Smooth muscle cell (in vitro differentiated cells): ENCODE measurements around the gene MMP11. TPM values are rescaled to one million over a fixed set of nuclear protein-coding genes. Genes with fewer than 3 reads are reported as not detected.

ENCODE experiments used
- DNase-seq: peaks from one replicate; lab custom pipeline; 2025; ENCODE audit not compliant: unreplicated experiment; lab: John Stamatoyannopoulos, UW
- H2AFZ ChIP-seq: fragments of 200-600 bp; sonication (generic); 2 replicates; pipeline ENCODE4 v1.6.0; 2016; ENCODE audit warnings: antibody characterized with exemption, low read depth, mild to moderate bottlenecking
- H3F3A ChIP-seq: fragments of 200-600 bp; sonication (generic); 2 replicates; pipeline ENCODE4 v1.6.0; 2017; ENCODE audit warnings: antibody characterized with exemption, low read depth
- H3K27ac ChIP-seq: fragments of 200-600 bp; sonication (generic); 2 replicates; pipeline ENCODE4 v1.5.1; 2016; ENCODE audit warnings: low read depth, mild to moderate bottlenecking
- H3K27me3 ChIP-seq: fragments of 200-600 bp; sonication (generic); 2 replicates; pipeline ENCODE4 v1.6.1; 2016; ENCODE audit warnings: low read depth, mild to moderate bottlenecking
- H3K36me3 ChIP-seq: fragments of 200-600 bp; sonication (generic); 2 replicates; pipeline ENCODE4 v1.5.1; 2016; ENCODE audit warnings: low read depth
- H3K4me1 ChIP-seq: fragments of 200-600 bp; sonication (generic); 2 replicates; pipeline ENCODE4 v1.5.1; 2016; ENCODE audit warnings: low read depth
- H3K4me2 ChIP-seq: fragments of 200-600 bp; sonication (generic); 2 replicates; pipeline ENCODE4 v1.6.0; 2016; ENCODE audit warnings: mild to moderate bottlenecking
- H3K4me3 ChIP-seq: fragments of 200-600 bp; sonication (generic); 2 replicates; pipeline ENCODE4 v1.5.1; 2016; ENCODE audit warnings: mild to moderate bottlenecking
- H3K79me2 ChIP-seq: fragments of 200-600 bp; sonication (generic); 2 replicates; pipeline ENCODE4 v1.6.0; 2016; ENCODE audit warnings: low read depth, mild to moderate bottlenecking
- H3K9ac ChIP-seq: fragments of 200-600 bp; sonication (generic); 2 replicates; pipeline ENCODE4 v1.6.0; 2016; ENCODE audit warnings: low read depth
- H3K9me3 ChIP-seq: fragments of 200-600 bp; sonication (generic); replicated peaks from 2 replicates; pipeline ENCODE4 v1.5.1; 2016; ENCODE audit warnings: low read depth
- H4K20me1 ChIP-seq: fragments of 200-600 bp; sonication (generic); 2 replicates; pipeline ENCODE4 v1.6.0; 2016; ENCODE audit warnings: low read depth
- CTCF ChIP-seq: fragments of 200-600 bp; sonication (generic); IDR thresholded peaks from 2 replicates; pipeline ENCODE4 v1.5.1; 2017; ENCODE audit warnings: borderline replicate concordance, mild to moderate bottlenecking, antibody characterized with exemption; ENCODE audit not compliant: insufficient read depth, poor library complexity, severe bottlenecking
- WGBS: methylation state at CpG from one replicate; pipeline ENCODE4 v1.1.7; 2016; ENCODE audit warnings: low lambda C conversion rate; 5-methylcytosine and 5-hydroxymethylcytosine counted together
- polyA plus RNA-seq: library from polyadenylated mRNA; unstranded; fragments of >200 nt; fragmentation: Nextera tagmentation; extraction: Ambion mirVana; gene quantifications from 2 replicates; pipeline ENCODE4 v1.2.1, GENCODE V29; 2016
- total RNA-seq: library from RNA; depleted of rRNA; stranded (reverse); fragments of >200 nt; gene quantifications from 2 replicates; pipeline ENCODE4 v1.2.3, GENCODE V29; 2014

MMP11 gene
- total and polyA plus RNA-seq, 2 experiments from 2014 or later, result 10.9 to 30.6 TPM

- Histone ChIP-seq H3F3A (peaks cover 18% of the 10 kb centered on the region), H3K27me3 (no peaks in the 10 kb centered on the region), H3K36me3 (no peaks in the 10 kb centered on the region), H3K4me3 (no peak overlapping the region), H3K79me2 (peaks cover 12% of the 10 kb centered on the region), H3K4me2 (peak overlapping the region; percentile 12), H3K27ac (peak overlapping the region; percentile 74), H3K9ac (peak overlapping the region; percentile 57), H2AFZ (no peak overlapping the region), H4K20me1 (peaks cover 19% of the 10 kb centered on the region), H3K4me1 (no peaks in the 10 kb centered on the region), H3K9me3 (no peaks in the 10 kb centered on the region)
- no peak for TF ChIP-seq CTCF
- 69% methylated on average over 15 of the region's 15 CpGs for WGBS
- no peak for DNase-seq
Observed at GRCh38 chr22:23826510-23827350, 54.1 kb downstream of the MMP11 start.

- H3K36me3 ChIP-seq, result no peaks in the 10 kb centered on the region
- no peaks in the 10 kb centered on the region for H3K9me3 ChIP-seq
- peaks cover 14% of the 10 kb centered on the region for H3K79me2 ChIP-seq
- H3K4me1 ChIP-seq, result no peaks in the 10 kb centered on the region
- no peak overlapping the region for H2AFZ ChIP-seq
- no peak overlapping the region for H3K9ac ChIP-seq
- H4K20me1 ChIP-seq, result peaks cover 26% of the 10 kb centered on the region
- no peak overlapping the region for H3K4me3 ChIP-seq
- peak overlapping the region; percentile 74 for H3K27ac ChIP-seq
- H3F3A ChIP-seq, result peaks cover 18% of the 10 kb centered on the region
- H3K4me2 ChIP-seq, result no peak overlapping the region
- no peaks in the 10 kb centered on the region for H3K27me3 ChIP-seq
- 95% methylated on average over 11 of the region's 11 CpGs for WGBS
- DNase-seq, result no peak
- TF ChIP-seq CTCF, result no peak
Observed at GRCh38 chr22:23827351-23827995, 54.8 kb downstream of the MMP11 start.

- Histone ChIP-seq H3K27ac (peak overlapping the region; percentile 32), H3K9me3 (no peaks in the 10 kb centered on the region), H3F3A (peaks cover 14% of the 10 kb centered on the region), H3K4me1 (no peaks in the 10 kb centered on the region), H3K27me3 (no peaks in the 10 kb centered on the region), H3K79me2 (peaks cover 14% of the 10 kb centered on the region), H3K36me3 (no peaks in the 10 kb centered on the region), H3K9ac (no peak overlapping the region), H3K4me2 (peak overlapping the region; percentile 7), H3K4me3 (no peak overlapping the region), H4K20me1 (peaks cover 35% of the 10 kb centered on the region), H2AFZ (no peak overlapping the region)
- no peak for DNase-seq
- WGBS, result 94% methylated on average over 10 of the region's 10 CpGs
- no peak for TF ChIP-seq CTCF
Observed at GRCh38 chr22:23828800-23829680, 56.4 kb downstream of the MMP11 start.
